Uterus (tissue), 4 donors: ENCODE data around the gene KIF27. TPM values are rescaled to one million over a fixed set of nuclear protein-coding genes. Genes with fewer than 3 reads are reported as not detected.
"Not testable (repeated sequence)": the region's sequence is repeated elsewhere in the genome, so short reads cannot be mapped to it uniquely, and the experiment has no call there.

Source experiments
- DNase-seq, 2 donors: peaks; one replicate each; pipeline ENCODE4 v3.0.0-alpha.2; 2019 to 2020
- H3K27ac ChIP-seq, 2 donors: fragments of 200-600 bp; sonication (generic); 1 replicate in 1 of 2; 2 replicates in 1 of 2; pipeline ENCODE4 v1.5.1; 2016 to 2018
- H3K27me3 ChIP-seq, 2 donors: fragments of 200-600 bp; sonication (generic); one replicate each; pipeline ENCODE4 v1.5.1; 2018 to 2019; ENCODE audit warnings: control low read depth in 1 of 2
- H3K36me3 ChIP-seq, 2 donors: fragments of 200-600 bp; sonication (generic); one replicate each; pipeline ENCODE4 v1.5.1; 2019; ENCODE audit warnings: control low read depth in 1 of 2
- H3K4me1 ChIP-seq, 2 donors: fragments of 200-600 bp; sonication (generic); one replicate each; pipeline ENCODE4 v1.5.1; 2018 to 2019; ENCODE audit warnings: control low read depth in 1 of 2
- H3K4me3 ChIP-seq, 2 donors: fragments of 200-600 bp; sonication (generic); 1 replicate in 1 of 2; 2 replicates in 1 of 2; pipeline ENCODE4 v1.5.1; 2018 to 2019; ENCODE audit warnings: mild to moderate bottlenecking in 1 of 2
- H3K9me3 ChIP-seq, 2 donors: fragments of 200-600 bp; sonication (generic); one replicate each; pipeline ENCODE4 v1.5.1; 2019; ENCODE audit warnings: control low read depth in 1 of 2
- POLR2A ChIP-seq, 2 donors: fragments of 450-650 bp; IDR thresholded peaks; one replicate each; pipeline ENCODE4 v1.6.1; 2016; ENCODE audit warnings: antibody characterized with exemption in 2 of 2, mild to moderate bottlenecking in 1 of 2, moderate library complexity in 1 of 2
- intact Hi-C: fragments of 100-400 bp; cut with DNase I; formaldehyde crosslinking; loops from one replicate; pipeline ENCODE4 v1.15.1; 2023; ENCODE audit warnings: low total_unique reads
- total RNA-seq, 4 donors: library from RNA; depleted of rRNA in 3 of 4; stranded (reverse); fragments of >200 nt in 3 of 4; gene quantifications; one replicate each; pipeline versions ENCODE4 v1.1.0 to v1.2.4, GENCODE V29; 2014 to 2023
- TF ChIP-seq, protein P1 (sequence below), 4 experiments: fragments of 200-600 bp in 2 of 4; fragments of 450-650 bp in 2 of 4; sonication (generic) in 2 of 4; IDR thresholded peaks; one replicate each; pipeline ENCODE4 v1.5.1; 2016 to 2019; ENCODE audit warnings: antibody characterized with exemption in 4 of 4, mild to moderate bottlenecking in 2 of 4, moderate library complexity in 1 of 4
- donor health status: DM: yes; HTN: yes; CAD: no.

Gene KIF27
- total RNA-seq, 4 donors from 2014 or later, result 4.9 to 23.3 (median 9.6) TPM

- no peaks in the 10 kb centered on the region for H3K36me3 ChIP-seq
- peaks cover 4% of the 10 kb centered on the region in 2 donors for H3K4me1 ChIP-seq
- no peak overlapping the region for H3K4me3 ChIP-seq
- no peak overlapping the region for H3K27ac ChIP-seq
- TF ChIP-seq POLR2A (IDR thresholded peaks at IDR 0.05), result no peak
- TF ChIP-seq, protein P1, sequence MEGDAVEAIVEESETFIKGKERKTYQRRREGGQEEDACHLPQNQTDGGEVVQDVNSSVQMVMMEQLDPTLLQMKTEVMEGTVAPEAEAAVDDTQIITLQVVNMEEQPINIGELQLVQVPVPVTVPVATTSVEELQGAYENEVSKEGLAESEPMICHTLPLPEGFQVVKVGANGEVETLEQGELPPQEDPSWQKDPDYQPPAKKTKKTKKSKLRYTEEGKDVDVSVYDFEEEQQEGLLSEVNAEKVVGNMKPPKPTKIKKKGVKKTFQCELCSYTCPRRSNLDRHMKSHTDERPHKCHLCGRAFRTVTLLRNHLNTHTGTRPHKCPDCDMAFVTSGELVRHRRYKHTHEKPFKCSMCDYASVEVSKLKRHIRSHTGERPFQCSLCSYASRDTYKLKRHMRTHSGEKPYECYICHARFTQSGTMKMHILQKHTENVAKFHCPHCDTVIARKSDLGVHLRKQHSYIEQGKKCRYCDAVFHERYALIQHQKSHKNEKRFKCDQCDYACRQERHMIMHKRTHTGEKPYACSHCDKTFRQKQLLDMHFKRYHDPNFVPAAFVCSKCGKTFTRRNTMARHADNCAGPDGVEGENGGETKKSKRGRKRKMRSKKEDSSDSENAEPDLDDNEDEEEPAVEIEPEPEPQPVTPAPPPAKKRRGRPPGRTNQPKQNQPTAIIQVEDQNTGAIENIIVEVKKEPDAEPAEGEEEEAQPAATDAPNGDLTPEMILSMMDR (IDR thresholded peaks at IDR 0.05), result no peak
- intact Hi-C loops, result no loop called here
- H3K9me3 ChIP-seq, result no peaks in the 10 kb centered on the region
- H3K27me3 ChIP-seq, result no peaks in the 10 kb centered on the region
- DNase-seq, result no peak
Measured at GRCh38 chr9:83919111-83919510, 2.1 kb downstream of the KIF27 start.

GRCh38 chr9:83912194-83912593 lies 9.0 kb downstream of the KIF27 start:
- H3K27ac ChIP-seq, H3K36me3 ChIP-seq, DNase-seq, H3K4me3 ChIP-seq, H3K9me3 ChIP-seq, H3K4me1 ChIP-seq, H3K27me3 ChIP-seq, intact Hi-C loops: not testable (repeated sequence)
- TF ChIP-seq, protein P1 (IDR thresholded peaks at IDR 0.05), result peak; percentile 19 to 55 (median 34)

DNA sequence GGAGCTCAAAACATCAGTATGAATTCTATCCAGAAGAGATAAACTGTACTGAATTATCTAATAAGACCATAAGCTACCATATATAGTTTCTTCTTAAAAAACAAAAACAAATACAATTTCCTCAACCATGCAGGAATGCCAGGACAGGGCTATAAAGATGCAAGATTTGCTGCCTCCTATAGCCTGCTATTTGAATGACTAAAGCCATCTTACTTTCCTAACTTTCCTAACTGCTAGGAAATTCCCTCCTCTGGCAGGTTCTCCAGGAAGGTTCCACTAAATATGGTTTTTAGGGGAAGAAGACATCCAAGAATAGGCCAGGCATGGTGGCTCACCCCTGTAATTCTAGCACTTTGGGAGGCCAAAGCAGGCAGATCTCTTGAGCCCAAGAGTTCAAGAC lies 15.1 kb downstream of the KIF27 start:
- Histone ChIP-seq H3K4me1 (no peaks in the 10 kb centered on the region), H3K4me3 (no peak overlapping the region), H3K27me3 (no peaks in the 10 kb centered on the region), H3K27ac (no peak overlapping the region), H3K9me3 (no peaks in the 10 kb centered on the region), H3K36me3 (no peaks in the 10 kb centered on the region)
- no peak for TF ChIP-seq POLR2A (IDR thresholded peaks at IDR 0.05)
- TF ChIP-seq, protein P1 (IDR thresholded peaks at IDR 0.05), result no peak
- intact Hi-C loops, result no loop called here
- no peak for DNase-seq

DNA sequence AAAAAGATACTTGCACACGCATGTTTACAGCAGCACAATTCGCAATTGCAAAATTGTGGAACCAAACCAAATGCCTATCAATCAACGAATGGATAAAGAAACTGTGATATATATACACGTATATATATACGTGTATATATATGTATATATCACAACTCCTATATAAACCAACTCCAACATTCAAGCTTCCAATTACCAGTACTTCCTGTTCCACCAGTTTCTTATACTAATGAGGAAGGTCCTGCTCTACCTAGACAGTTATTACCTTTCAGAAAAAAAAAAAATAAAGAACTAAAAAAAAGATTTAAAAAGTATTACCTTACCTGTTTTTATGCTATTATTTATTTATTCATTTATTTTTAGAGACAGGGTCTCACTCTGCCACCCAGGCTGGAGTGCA lies 20.6 kb downstream of the KIF27 start:
- H3K4me3 ChIP-seq, DNase-seq, H3K4me1 ChIP-seq, H3K36me3 ChIP-seq, H3K27me3 ChIP-seq, H3K27ac ChIP-seq, intact Hi-C loops, H3K9me3 ChIP-seq: not testable (repeated sequence)

- H3K4me3 ChIP-seq, H3K36me3 ChIP-seq, H3K27ac ChIP-seq, DNase-seq, H3K4me1 ChIP-seq, H3K27me3 ChIP-seq, intact Hi-C loops, H3K9me3 ChIP-seq: not testable (repeated sequence)
Measured at GRCh38 chr9:83894301-83894700, 26.9 kb downstream of the KIF27 start.

- H3K9me3 ChIP-seq, H3K27me3 ChIP-seq, H3K4me3 ChIP-seq, DNase-seq, intact Hi-C loops, H3K4me1 ChIP-seq, H3K36me3 ChIP-seq, H3K27ac ChIP-seq: not testable (repeated sequence)
Measured at GRCh38 chr9:83886498-83886897, 34.7 kb downstream of the KIF27 start.

DNA sequence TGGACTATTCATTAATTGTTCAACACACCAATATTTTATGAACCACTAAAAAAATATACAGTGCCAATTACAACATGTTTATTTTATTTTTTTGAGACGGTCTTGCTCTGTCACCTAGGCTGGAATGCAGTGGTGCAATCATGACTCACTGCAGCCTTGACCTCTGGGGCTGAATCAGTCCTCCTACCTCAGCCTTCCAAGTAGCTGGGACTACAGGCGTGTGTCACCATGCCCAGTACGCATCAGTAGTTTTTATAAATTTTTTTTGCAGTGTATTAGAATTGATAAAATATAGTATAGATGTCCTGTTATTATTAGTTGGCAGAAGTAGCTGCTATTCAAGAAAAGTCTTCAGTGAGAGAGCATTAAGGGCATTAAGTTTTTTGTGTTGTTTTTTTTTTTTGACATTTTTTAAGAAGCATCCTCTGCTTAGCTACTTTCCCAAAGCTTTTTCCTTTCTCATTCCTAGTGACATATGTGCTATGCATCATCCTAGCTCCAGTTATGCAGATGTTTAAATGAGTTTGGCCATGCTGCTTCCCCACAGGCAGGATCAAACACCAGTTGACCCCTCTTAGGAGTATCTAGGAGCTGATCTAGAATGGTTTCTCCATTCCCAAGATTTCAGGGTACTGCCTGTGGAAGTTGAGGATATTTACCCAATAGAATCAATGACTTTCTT lies 35.5 kb downstream of the KIF27 start:
- intact Hi-C loops, result not testable (repeated sequence)

GRCh38 chr9:83881687-83882408 lies 39.4 kb downstream of the KIF27 start:
- intact Hi-C loops, H3K9me3 ChIP-seq, H3K27me3 ChIP-seq, H3K36me3 ChIP-seq, DNase-seq, H3K4me3 ChIP-seq, H3K27ac ChIP-seq, H3K4me1 ChIP-seq: not testable (repeated sequence)

More for the DNA sequence above, 35.5 kb downstream of the KIF27 start:
- not testable (repeated sequence) for H3K36me3 ChIP-seq, H3K4me1 ChIP-seq, H3K9me3 ChIP-seq, H3K27me3 ChIP-seq, H3K4me3 ChIP-seq, H3K27ac ChIP-seq
- DNase-seq, result peak; percentile 42 to 45

DNA sequence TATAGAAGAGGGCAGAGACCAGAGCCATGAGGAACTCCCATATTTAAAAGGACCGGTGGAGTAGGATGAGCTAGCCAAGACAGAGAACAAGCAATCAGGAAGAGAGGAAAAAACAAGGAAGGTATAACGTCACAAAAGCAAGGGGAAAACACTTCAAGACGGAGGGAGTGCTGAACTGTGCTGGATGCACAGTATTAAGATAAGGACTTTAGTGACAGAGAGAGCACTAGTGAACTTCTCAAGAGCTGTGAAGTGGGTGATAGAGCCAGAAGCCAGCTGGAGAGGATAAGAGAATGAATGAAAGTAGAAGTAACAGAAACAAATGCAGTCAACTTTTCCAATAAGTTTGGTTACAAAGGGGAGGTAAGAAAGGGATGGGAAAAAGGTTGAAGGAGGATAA lies 45.7 kb downstream of the KIF27 start:
- H3K27ac ChIP-seq, H3K4me1 ChIP-seq, H3K4me3 ChIP-seq, H3K27me3 ChIP-seq, H3K36me3 ChIP-seq, intact Hi-C loops, H3K9me3 ChIP-seq, DNase-seq: not testable (repeated sequence)

DNA sequence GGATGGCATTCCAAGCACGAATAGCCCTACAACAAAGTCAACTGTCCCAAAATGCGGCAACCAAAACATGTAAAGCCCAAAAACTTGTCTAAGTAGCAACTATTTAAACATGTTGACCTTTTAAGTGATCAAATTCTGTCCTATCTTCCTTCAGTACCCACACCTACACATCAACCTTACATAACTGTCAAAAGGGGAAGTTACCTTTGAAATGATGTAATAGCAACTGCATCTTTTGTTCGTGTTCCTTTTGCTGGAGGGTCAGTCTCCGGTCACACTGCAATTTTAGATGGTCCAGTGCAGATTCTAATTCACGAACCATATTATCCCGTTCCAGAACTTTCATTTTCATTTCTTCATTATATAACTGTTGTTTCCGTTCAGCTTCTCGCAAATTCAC lies 71.3 kb downstream of the KIF27 start:
- H3K9me3 ChIP-seq, H3K36me3 ChIP-seq, intact Hi-C loops: not testable (repeated sequence)

More for the DNA sequence above, 71.3 kb downstream of the KIF27 start:
- not testable (repeated sequence) for DNase-seq, H3K27ac ChIP-seq, H3K27me3 ChIP-seq, H3K4me1 ChIP-seq, H3K4me3 ChIP-seq
